NB4 (cell line): ENCODE data around the gene PRRX2.

Experiments used
- DNase-seq: peaks from one replicate; pipeline ENCODE4 v3.0.0; 2010; ENCODE audit warnings: low read depth
- H3K4me3 ChIP-seq: one replicate; pipeline ENCODE4 v1.5.1; 2011; ENCODE audit warnings: mild to moderate bottlenecking, low read depth, low read length, moderate library complexity
- MYC ChIP-seq: IDR thresholded peaks from 2 replicates; pipeline ENCODE4 v1.6.1; 2011; ENCODE audit warnings: low read depth, low read length
- POLR2A ChIP-seq: IDR thresholded peaks from 2 replicates; pipeline ENCODE4 v1.6.1; 2011; ENCODE audit warnings: mild to moderate bottlenecking; ENCODE audit not compliant: insufficient read length; ENCODE audit errors: extremely low read depth
- TF ChIP-seq, protein P1 (sequence below): IDR thresholded peaks from 2 replicates; pipeline ENCODE4 v1.6.1; 2011; ENCODE audit warnings: low read depth, low read length
- TF ChIP-seq, protein P2 (sequence below): IDR thresholded peaks from one replicate; pipeline ENCODE4 v1.5.1; 2012; ENCODE audit warnings: low read depth, low read length

Gene PRRX2

DNA sequence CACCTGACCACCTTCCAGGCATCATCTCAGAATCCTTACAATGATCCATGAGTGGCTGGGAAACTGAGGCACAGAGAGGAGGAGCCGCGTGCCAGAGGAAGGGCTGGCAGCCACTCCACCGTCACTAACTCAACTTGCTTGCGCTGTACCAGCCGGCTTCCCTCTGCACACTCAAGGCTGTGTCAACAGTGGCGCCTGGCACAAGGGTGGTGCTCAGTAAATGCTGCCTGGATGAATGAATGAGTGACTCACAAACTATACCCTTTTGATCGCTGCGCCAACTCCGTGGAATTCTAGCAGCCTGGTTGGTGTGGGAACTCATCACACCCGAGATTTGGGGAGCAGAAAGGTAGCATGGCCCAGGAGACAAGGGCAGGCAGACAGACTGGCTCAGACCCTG, 21.9 kb downstream of the PRRX2 start:
- TF ChIP-seq, protein P1, sequence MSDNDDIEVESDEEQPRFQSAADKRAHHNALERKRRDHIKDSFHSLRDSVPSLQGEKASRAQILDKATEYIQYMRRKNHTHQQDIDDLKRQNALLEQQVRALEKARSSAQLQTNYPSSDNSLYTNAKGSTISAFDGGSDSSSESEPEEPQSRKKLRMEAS = no peak
- no peak for TF ChIP-seq POLR2A
- TF ChIP-seq, protein P2, sequence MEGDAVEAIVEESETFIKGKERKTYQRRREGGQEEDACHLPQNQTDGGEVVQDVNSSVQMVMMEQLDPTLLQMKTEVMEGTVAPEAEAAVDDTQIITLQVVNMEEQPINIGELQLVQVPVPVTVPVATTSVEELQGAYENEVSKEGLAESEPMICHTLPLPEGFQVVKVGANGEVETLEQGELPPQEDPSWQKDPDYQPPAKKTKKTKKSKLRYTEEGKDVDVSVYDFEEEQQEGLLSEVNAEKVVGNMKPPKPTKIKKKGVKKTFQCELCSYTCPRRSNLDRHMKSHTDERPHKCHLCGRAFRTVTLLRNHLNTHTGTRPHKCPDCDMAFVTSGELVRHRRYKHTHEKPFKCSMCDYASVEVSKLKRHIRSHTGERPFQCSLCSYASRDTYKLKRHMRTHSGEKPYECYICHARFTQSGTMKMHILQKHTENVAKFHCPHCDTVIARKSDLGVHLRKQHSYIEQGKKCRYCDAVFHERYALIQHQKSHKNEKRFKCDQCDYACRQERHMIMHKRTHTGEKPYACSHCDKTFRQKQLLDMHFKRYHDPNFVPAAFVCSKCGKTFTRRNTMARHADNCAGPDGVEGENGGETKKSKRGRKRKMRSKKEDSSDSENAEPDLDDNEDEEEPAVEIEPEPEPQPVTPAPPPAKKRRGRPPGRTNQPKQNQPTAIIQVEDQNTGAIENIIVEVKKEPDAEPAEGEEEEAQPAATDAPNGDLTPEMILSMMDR = no peak
- TF ChIP-seq MYC = no peak
- DNase-seq = no peak
- no peak overlapping the region for H3K4me3 ChIP-seq

DNA sequence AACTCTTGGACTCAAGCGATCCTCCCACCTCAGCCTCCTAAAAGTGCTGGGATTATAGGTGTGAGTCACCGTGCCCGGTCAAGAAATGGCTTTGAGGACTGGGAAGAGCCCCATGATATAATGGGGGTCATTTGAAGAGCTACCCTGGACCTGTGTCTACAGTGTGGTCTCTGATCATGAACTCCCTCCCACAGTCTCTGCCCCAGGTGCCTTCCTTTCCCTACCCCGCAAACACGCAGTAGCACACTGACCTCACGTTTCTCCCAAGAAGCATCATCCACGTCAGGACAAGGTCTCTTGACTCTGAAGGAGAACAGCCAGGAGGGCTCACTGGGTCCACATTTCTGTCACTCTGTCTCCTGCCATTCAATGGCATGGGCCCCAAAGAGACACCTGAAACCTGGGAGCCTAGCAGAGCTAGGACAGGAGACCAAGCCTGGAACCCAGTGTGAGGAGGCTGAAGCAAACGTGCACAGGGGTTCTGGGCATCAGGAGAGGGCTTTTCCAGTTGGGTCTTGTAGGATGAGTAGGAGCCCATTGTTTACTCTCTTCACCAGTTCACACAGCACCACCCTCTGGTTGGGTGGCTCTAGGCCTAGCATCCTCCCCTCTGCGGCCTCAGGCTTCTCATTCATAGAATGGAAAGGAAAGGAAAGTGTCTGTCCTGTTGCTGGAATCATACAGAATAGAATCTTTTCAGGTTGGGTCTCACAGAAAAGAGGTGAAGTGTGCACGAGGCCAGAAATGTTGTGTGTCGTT, 23.0 kb downstream of the PRRX2 start:
- TF ChIP-seq, protein P1 = no peak
- no peak for TF ChIP-seq MYC
- no peak for DNase-seq
- no peak overlapping the region for H3K4me3 ChIP-seq

DNA sequence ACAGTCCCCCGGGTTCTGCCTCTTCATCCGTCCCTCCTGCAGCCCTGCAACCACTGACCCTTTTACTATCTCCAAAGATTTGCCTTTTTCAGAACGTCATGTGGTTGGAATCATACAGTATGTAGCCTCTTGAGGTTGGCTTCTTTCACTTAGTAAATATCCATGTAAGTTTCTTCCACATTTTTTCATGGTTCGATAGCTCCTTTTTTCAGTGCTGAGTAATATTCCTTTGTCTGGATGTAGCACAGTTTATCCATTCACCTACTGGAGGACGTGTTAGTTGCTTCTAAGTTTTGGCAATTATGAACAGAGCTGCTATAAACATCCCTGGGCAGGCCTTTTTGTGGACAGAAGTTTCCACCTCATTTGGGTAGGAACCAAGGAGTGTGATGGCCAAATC, 27.1 kb downstream of the PRRX2 start:
- TF ChIP-seq, protein P1 = no peak
- TF ChIP-seq, protein P2 = no peak
- TF ChIP-seq MYC (no peak), POLR2A (no peak)
- H3K4me3 ChIP-seq = no peak overlapping the region
- no peak for DNase-seq

DNA sequence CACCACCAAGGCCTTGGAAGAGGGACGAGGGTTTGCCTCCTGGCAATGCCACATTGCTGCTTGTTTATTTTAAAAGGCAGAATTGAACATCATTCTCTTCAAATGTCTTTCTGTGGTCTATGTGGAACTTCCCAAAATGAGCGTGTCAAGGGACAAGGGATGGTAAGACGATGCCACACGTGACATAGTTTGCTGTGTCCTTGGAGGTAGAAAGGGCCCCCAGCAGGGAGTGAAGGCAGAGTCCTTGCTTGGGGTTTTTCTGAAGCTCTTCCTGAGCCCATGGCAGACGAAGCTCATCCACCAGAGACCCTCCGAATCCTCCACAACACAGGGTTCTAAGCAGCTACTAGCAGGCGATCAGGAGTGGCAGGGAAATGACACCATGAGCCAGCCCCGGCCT, 28.3 kb downstream of the PRRX2 start:
- no peak for TF ChIP-seq MYC
- TF ChIP-seq, protein P2 = no peak
- TF ChIP-seq, protein P1 = no peak
- no peak for TF ChIP-seq POLR2A
- DNase-seq = no peak
- no peak overlapping the region for H3K4me3 ChIP-seq

DNA sequence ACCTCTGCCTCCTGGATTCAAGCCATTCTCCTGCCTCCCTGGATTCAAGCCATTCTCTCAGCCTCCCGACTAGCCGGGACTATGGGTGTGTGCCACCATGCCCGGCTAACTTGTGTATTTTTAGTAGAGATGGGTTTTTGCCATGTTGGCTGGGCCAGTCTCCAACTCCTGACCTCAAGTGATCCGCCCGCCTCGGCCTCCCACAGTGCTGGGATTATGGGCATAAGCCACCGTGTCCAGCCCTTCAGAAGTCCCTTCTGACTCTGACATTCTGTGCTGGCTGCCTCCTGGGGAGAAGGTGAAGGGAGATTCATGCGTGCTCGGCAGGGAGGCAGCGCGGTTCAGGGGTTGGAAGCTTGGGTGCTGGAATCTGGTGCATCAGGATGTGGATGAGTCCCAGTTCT, 28.8 kb downstream of the PRRX2 start:
- no peak for DNase-seq

DNA sequence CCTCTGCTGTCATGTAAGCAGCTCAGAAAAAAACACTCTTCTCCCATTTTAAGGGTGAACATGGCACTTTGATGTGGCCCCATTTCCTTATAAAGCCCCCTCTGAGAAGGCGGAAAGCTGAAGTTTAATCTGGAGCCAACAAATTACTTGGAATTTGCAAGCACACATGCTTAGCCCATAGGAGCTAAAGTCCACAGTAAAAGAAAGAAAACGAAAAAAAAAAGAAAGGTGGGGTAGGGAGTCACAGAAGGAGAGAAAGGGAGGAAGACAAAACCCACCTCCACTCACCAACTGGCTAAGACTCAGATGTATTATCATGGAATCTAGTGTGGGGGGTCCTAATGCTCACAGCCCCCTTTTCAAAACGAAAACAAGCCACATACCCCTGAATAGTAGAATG, 30.4 kb downstream of the PRRX2 start:
- no peak for DNase-seq
- no peak overlapping the region for H3K4me3 ChIP-seq
- TF ChIP-seq MYC (no peak), POLR2A (no peak)
- TF ChIP-seq, protein P1 = no peak
- TF ChIP-seq, protein P2 = no peak

More for the DNA sequence above, 28.8 kb downstream of the PRRX2 start:
- H3K4me3 ChIP-seq = no peak overlapping the region
- no peak for TF ChIP-seq POLR2A
- no peak for TF ChIP-seq MYC
- TF ChIP-seq, protein P1 = no peak
- TF ChIP-seq, protein P2 = no peak
